Astrocyte of the spinal cord (primary cell): ENCODE measurements around the gene SH3RF2.
A peak's percentile ranks its signal among the peaks of the same experiment; 100 is the strongest.

ENCODE experiments used
- DNase-seq: peaks from one replicate; pipeline ENCODE4 v3.0.0; 2011; ENCODE audit warnings: low read depth, low spot score
- H3K4me3 ChIP-seq: 2 replicates; pipeline ENCODE4 v1.5.1; 2011; ENCODE audit warnings: low read depth, mild to moderate bottlenecking, low read length, moderate library complexity
- CTCF ChIP-seq: IDR thresholded peaks from 2 replicates; pipeline ENCODE4 v1.5.1; 2012; ENCODE audit warnings: low read depth, mild to moderate bottlenecking, low read length, inconsistent platforms
- in situ Hi-C: cut with HindIII; loops from 2 replicates; pipeline ENCODE4 v1.10.0; 2017; ENCODE audit warnings: low sequenced_read_pairs

The SH3RF2 gene

GRCh38 chr5:145925353-145925752 lies 11.0 kb upstream of the SH3RF2 start:
- in situ Hi-C loops, result no loop called here
- TF ChIP-seq CTCF, result no peak
- peak; percentile 82 for DNase-seq
- H3K4me3 ChIP-seq, result no peak overlapping the region

DNA sequence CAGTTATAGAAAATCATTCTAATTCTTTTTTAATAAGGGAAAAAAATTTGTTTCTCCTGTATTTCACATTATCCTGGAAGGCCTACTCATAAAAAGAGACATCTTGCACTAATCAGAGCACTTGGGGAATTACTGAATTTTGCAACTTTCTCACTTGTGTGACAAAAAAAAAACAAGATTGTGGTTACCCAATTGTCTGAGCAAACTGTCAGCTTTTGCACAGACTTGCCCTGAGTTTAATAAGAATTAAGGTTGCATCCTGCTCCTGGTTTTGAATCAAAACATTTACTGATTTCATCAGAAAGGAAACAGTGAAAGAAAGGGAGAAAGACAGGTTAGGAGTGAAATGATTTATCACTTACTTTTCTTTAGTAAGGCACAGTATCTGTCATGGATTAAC lies 10.6 kb upstream of the SH3RF2 start:
- in situ Hi-C loops, result no loop called here

DNA sequence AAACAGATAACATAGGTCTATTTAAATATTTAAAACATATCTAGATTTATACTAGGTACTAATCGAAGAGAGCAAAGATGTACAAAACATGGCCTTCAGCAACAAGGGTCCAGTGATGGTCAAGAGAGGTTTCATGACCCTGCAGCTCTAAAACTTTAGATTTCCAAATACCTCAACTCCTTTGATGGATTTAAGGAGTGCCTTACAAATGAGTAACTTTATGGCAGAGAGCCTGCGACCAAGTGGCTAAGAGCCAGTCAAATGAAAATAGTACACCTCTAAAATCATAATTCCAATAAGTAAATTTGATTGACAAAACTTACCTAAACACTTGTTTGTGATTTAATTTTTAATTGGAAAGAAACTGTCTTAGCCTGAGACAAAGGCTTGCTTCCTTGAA lies 4.7 kb upstream of the SH3RF2 start:
- in situ Hi-C loops, result no loop called here
- no peak for TF ChIP-seq CTCF
- no peak for DNase-seq
- no peak overlapping the region for H3K4me3 ChIP-seq

More for the DNA sequence above, 10.6 kb upstream of the SH3RF2 start:
- no peak for DNase-seq
- H3K4me3 ChIP-seq, result no peak overlapping the region
- TF ChIP-seq CTCF, result no peak

GRCh38 chr5:145934276-145934675 lies 2.1 kb upstream of the SH3RF2 start:
- no peak overlapping the region for H3K4me3 ChIP-seq
- TF ChIP-seq CTCF, result no peak

GRCh38 chr5:145937432-145938250 lies 1.3 kb downstream of the SH3RF2 start:
- DNase-seq, result peak; percentile 62
- H3K4me3 ChIP-seq, result no peak overlapping the region
- TF ChIP-seq CTCF, result no peak
- in situ Hi-C loops, result no loop called here

More at GRCh38 chr5:145934276-145934675, 2.1 kb upstream of the SH3RF2 start:
- DNase-seq, result no peak
- in situ Hi-C loops, result no loop called here

DNA sequence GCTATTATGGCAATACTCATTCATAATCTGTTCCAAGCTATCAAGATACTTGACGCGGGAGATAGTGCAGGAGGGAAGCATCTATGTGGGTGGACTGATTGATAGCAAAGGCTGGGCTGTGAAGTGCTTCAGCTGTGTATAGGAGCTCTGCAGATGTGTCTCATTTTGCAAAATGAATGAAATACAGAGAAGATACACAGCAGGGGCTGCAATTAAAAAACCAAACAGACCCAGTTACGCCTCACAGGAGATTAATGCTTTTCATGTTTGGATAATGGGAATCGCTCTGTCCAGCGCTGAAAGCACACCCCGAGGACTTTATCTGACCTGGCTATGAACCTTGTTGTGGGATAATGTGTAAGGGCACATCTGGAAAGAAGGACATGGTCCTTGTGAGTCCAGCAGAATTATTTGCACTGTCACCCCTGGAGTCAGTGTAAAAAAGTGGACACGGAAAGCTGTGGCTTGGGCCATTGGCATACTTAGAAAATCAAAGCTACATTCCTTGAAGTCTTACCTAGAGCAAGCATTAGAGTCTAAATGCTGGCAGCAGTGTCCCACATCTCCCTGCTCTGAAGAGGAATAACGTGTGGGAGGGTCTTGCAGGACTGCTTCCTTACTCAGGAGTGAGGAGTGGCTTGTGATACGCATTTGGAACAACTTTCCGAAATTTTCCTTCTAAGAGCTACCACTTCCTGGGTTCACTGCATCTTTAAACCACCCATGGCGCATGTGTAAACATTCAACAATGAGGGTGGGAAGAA lies 2.6 kb downstream of the SH3RF2 start:
- in situ Hi-C loops, result no loop called here
- no peak for DNase-seq
- TF ChIP-seq CTCF, result no peak
- H3K4me3 ChIP-seq, result no peak overlapping the region
